Fibroblast of lung (primary cell): ENCODE data around the gene ZNF277. TPM values are rescaled to one million over a fixed set of nuclear protein-coding genes. Genes with fewer than 3 reads are reported as not detected.

ENCODE experiments used
- DNase-seq, 2 donors: peaks; one replicate each; pipeline versions ENCODE4 v3.0.0 to v3.0.0-alpha.2; 2010; ENCODE audit warnings: low read depth in 2 of 2
- H2AFZ ChIP-seq: 2 replicates; pipeline ENCODE4 v1.5.1; 2012; ENCODE audit warnings: low read length, control low read depth, inconsistent platforms
- H3K27ac ChIP-seq: 2 replicates; pipeline ENCODE4 v1.5.1; 2011; ENCODE audit warnings: low read length, control low read depth; ENCODE audit not compliant: insufficient read depth
- H3K27me3 ChIP-seq: 2 replicates; pipeline ENCODE4 v1.5.1; 2011; ENCODE audit warnings: mild to moderate bottlenecking, low read length; ENCODE audit not compliant: control insufficient read depth, insufficient read depth
- H3K36me3 ChIP-seq: 2 replicates; pipeline ENCODE4 v1.5.1; 2011; ENCODE audit warnings: low read length; ENCODE audit not compliant: control insufficient read depth, insufficient read depth
- H3K4me1 ChIP-seq: 2 replicates; pipeline ENCODE4 v1.5.1; 2011; ENCODE audit warnings: low read length; ENCODE audit not compliant: control insufficient read depth, insufficient read depth; ENCODE audit errors: extremely low read depth
- H3K4me2 ChIP-seq: 2 replicates; pipeline ENCODE4 v1.5.1; 2011; ENCODE audit warnings: low read length, control low read depth; ENCODE audit not compliant: insufficient read depth; ENCODE audit errors: extremely low read depth
- H3K4me3 ChIP-seq, 4 experiments: fragments of 200-600 bp in 1 of 4; sonication (generic) in 1 of 4; replicated peaks in 1 of 4; 2 replicates each; pipeline ENCODE4 v1.5.1; 2011 to 2016; ENCODE audit warnings: low read length in 4 of 4, low read depth in 3 of 4, mild to moderate bottlenecking in 3 of 4, control low read depth in 2 of 4, inconsistent platforms in 1 of 4, mixed read lengths in 1 of 4; ENCODE audit not compliant: insufficient read depth in 1 of 4; ENCODE audit errors: control extremely low read depth in 1 of 4
- H3K79me2 ChIP-seq: 2 replicates; pipeline ENCODE4 v1.5.1; 2012; ENCODE audit warnings: mild to moderate bottlenecking, low read length, inconsistent platforms; ENCODE audit not compliant: control insufficient read depth, insufficient read depth
- H3K9ac ChIP-seq: 2 replicates; pipeline ENCODE4 v1.5.1; 2011; ENCODE audit warnings: mild to moderate bottlenecking, low read length, control low read depth; ENCODE audit not compliant: insufficient read depth
- H3K9me3 ChIP-seq: 2 replicates; pipeline ENCODE4 v1.5.1; 2012; ENCODE audit warnings: low read depth, low read length; ENCODE audit not compliant: control insufficient read depth, insufficient read depth
- H4K20me1 ChIP-seq: 2 replicates; pipeline ENCODE4 v1.5.1; 2011; ENCODE audit warnings: low read length; ENCODE audit not compliant: control insufficient read depth, insufficient read depth; ENCODE audit errors: extremely low read depth
- CTCF ChIP-seq, 2 donors: IDR thresholded peaks in 1 of 2; conservative IDR thresholded peaks in 1 of 2; 1 replicate in 1 of 2; 2 replicates in 1 of 2; pipeline ENCODE4 v1.5.1; 2011 to 2012; ENCODE audit warnings: low read length in 2 of 2, control low read depth in 1 of 2, inconsistent platforms in 1 of 2, low read depth in 1 of 2, mild to moderate bottlenecking in 1 of 2
- EZH2 ChIP-seq: IDR thresholded peaks from 2 replicates; pipeline ENCODE4 v1.5.1; 2012; ENCODE audit warnings: low read length, control low read depth, mild to moderate bottlenecking; ENCODE audit errors: missing control alignments
- polyA plus RNA-seq, 2 donors: library from polyadenylated mRNA; depleted of rRNA in 1 of 2; stranded (reverse) in 1 of 2; unstranded in 1 of 2; fragments of >200 nt; gene quantifications; 2 replicates each; pipeline ENCODE4 v1.2.1, GENCODE V29; 2011 to 2012; ENCODE audit warnings: missing spikeins in 1 of 2
- total RNA-seq: library from RNA; depleted of rRNA; stranded (reverse); fragments of >200 nt; gene quantifications from 2 replicates; pipeline ENCODE4 v1.2.1, GENCODE V29; 2014

The ZNF277 gene
- total and polyA plus RNA-seq, 2 donors (not counting 1 experiment from before 2014, with no cell fraction given) = 23.1 to 66.6 TPM

- no peak for DNase-seq
- Histone ChIP-seq H3K4me2 (no peak overlapping the region), H3K4me1 (no peaks in the 10 kb centered on the region), H3K9ac (no peak overlapping the region), H3K27ac (no peak overlapping the region), H3K9me3 (no peaks in the 10 kb centered on the region), H2AFZ (no peak overlapping the region), H4K20me1 (no peaks in the 10 kb centered on the region), H3K4me3 (no peak overlapping the region), H3K36me3 (no peaks in the 10 kb centered on the region), H3K79me2 (no peaks in the 10 kb centered on the region), H3K27me3 (no peaks in the 10 kb centered on the region)
- no peak for TF ChIP-seq CTCF (conservative IDR thresholded peaks at IDR 0.05 in 1 of 2, IDR thresholded peaks at IDR 0.05 in 1 of 2; ENCODE audit: low read depth in 1 of 2, low read length in 2 of 2)
- no peak for TF ChIP-seq EZH2
These were observed 129.8 kb downstream of the ZNF277 start for GRCh38 chr7:112336261-112336660.

DNA sequence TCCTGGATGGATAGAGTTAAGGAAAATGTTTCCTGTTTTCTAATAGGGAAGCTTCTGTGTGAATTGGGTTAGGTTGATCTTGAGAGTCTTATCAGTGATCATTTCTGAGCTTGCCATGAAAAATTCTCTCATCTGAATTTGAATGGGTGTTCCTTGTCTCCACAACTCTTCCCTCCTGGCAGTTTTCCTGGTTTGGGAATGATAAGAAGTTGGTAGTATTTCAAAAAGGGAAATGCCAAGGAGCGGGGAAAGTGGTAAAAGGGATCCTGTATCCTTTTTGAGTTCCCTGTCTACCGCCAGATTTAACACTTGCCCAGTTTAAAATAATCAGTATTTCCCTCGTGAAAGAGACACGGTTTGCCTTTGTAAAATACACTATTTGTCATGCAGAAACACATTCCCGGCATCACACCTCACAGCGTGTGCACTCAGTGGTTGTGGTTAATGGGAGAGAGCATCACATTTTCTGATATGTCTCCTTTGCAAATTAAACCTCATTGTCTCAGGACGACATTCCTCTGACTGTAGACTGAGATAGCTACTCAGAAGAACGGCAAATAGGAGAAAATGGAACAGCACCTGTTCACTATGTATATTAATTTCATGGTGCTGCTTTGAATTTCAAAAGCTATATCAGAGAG lies 130.6 kb downstream of the ZNF277 start:
- no peak for TF ChIP-seq CTCF (conservative IDR thresholded peaks at IDR 0.05 in 1 of 2, IDR thresholded peaks at IDR 0.05 in 1 of 2; ENCODE audit: low read depth in 1 of 2, low read length in 2 of 2)
- no peak for TF ChIP-seq EZH2
- H3K4me3 ChIP-seq = no peak overlapping the region
- H3K27me3 ChIP-seq = no peaks in the 10 kb centered on the region
- no peak overlapping the region for H2AFZ ChIP-seq
- H3K4me1 ChIP-seq = no peaks in the 10 kb centered on the region
- H3K9ac ChIP-seq = no peak overlapping the region
- no peaks in the 10 kb centered on the region for H3K79me2 ChIP-seq
- H3K27ac ChIP-seq = no peak overlapping the region
- no peak overlapping the region for H3K4me2 ChIP-seq
- peak in 1 of 2 donors; percentile 27 for DNase-seq
- no peaks in the 10 kb centered on the region for H3K9me3 ChIP-seq
- no peaks in the 10 kb centered on the region for H4K20me1 ChIP-seq
- H3K36me3 ChIP-seq = no peaks in the 10 kb centered on the region

GRCh38 chr7:112337892-112338291 lies 131.4 kb downstream of the ZNF277 start:
- Histone ChIP-seq H3K9me3 (no peaks in the 10 kb centered on the region), H3K36me3 (no peaks in the 10 kb centered on the region), H3K4me3 (no peak overlapping the region), H3K27ac (no peak overlapping the region), H3K4me2 (no peak overlapping the region), H3K79me2 (no peaks in the 10 kb centered on the region), H4K20me1 (no peaks in the 10 kb centered on the region), H3K27me3 (no peaks in the 10 kb centered on the region), H3K4me1 (no peaks in the 10 kb centered on the region), H3K9ac (no peak overlapping the region), H2AFZ (no peak overlapping the region)
- TF ChIP-seq CTCF (conservative IDR thresholded peaks at IDR 0.05 in 1 of 2, IDR thresholded peaks at IDR 0.05 in 1 of 2; ENCODE audit: low read depth in 1 of 2, low read length in 2 of 2) (no peak), EZH2 (no peak)
- DNase-seq = no peak
